Body of pancreas (tissue), 4 donors: ENCODE results near the gene PCCA.

Source experiments
- CTCF ChIP-seq, 7 experiments: fragments of 450-650 bp in 4 of 7; fragments of 200-600 bp in 3 of 7; sonication (generic) in 3 of 7; IDR thresholded peaks; one replicate each; pipeline ENCODE4 v1.5.1; 2016 to 2019; ENCODE audit warnings: antibody characterized with exemption in 7 of 7
- POLR2A ChIP-seq, 3 donors: fragments of 450-650 bp; IDR thresholded peaks; one replicate each; pipeline ENCODE4 v1.6.1; 2016; ENCODE audit warnings: antibody characterized with exemption in 3 of 3, mild to moderate bottlenecking in 2 of 3

GRCh38 chr13:100221166-100221565, 132.3 kb downstream of the PCCA start:
- no peak for TF ChIP-seq POLR2A (IDR thresholded peaks at IDR 0.05)
- TF ChIP-seq CTCF (IDR thresholded peaks at IDR 0.05): no peak
